ENCODE results near the gene EFCC1. TPM values are rescaled to one million over a fixed set of nuclear protein-coding genes. Genes with fewer than 3 reads are reported as not detected.
A peak's percentile ranks its signal among the peaks of the same experiment; 100 is the strongest.

The EFCC1 gene
- total RNA-seq, 4 donors from 2014 or later = 0.19 to 2.9 (median 0.48) TPM

DNA sequence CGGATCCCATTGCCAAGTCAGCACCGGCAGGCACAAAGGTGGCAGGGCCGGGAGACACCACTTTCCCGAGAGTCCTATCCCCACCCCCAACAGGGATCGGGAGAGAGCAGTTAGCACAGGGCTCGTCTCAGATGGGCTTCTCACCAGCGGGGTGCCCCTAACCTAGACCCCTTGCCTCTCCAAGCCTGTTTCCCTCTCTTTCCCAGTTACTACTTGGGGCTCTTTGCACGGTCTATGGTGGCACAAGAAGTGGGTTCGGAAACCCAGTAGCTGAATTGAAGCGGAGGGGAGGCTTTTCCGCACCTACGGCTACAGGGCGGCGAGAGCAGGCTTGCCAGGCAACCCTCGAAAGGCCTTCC is 383 bp upstream of the EFCC1 start:
- intact Hi-C loops (cut with DNase I) = no loop called here
- peak overlapping the region; percentile 30 to 72 (median 54) for H3K4me3 ChIP-seq
- 19 to 34% methylated on average over 6 to 9 of the region's 15 CpGs for WGBS, 2 donors

DNA sequence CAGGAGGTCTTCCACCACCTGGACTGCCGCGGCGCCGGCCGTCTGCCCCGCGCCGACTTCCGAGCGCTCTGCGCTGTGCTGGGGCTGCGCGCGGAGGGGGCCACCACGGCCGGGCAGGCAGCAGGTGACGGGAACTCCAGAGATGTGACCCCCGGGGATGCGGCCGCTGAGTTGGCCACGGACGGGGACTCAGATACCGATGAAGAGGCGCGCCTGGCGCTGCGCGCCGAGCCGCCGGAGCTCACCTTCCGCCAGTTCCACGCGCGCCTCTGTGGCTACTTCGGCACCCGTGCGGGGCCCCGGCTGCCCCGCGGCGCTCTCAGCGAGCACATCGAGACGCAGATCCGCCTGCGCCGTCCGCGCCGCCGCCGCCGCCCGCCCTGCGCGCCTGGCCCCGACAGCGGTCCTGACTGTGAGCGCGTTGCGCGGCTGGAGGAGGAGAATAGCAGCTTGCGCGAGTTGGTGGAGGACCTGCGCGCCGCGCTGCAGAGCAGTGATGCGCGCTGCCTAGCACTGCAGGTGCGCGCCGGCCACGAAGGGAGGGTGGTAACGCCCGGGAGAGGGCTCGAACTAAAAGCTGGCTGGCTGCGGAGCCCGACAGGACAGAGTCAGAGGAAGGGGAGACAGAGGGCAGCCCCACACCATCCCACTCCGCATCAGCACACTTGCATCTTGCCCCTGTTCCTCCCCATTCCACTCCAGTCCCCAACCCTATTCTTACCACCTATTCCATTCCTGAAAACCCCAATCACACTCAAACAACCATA is 885 bp downstream of the EFCC1 start:
- H3K27ac ChIP-seq = peak overlapping the region; percentile 68 to 88 (median 82)
- H3K4me1 ChIP-seq = peaks cover 33 to 67% (median 36%) of the 10 kb centered on the region in 3 donors
- H3K27me3 ChIP-seq = peaks cover 0 to 80% (median 11%) of the 10 kb centered on the region in 4 donors
- H3K36me3 ChIP-seq = no peaks in the 10 kb centered on the region
- TF ChIP-seq POLR2A (IDR thresholded peaks at IDR 0.05) = no peak
- no peak for TF ChIP-seq CTCF (IDR thresholded peaks at IDR 0.05)
- no peaks in the 10 kb centered on the region for H3K9me3 ChIP-seq
- intact Hi-C loops (cut with DNase I) = no loop called here
- no peak for DNase-seq
- 13 to 23% methylated on average over 3 to 25 of the region's 81 CpGs for WGBS, 2 donors
- H3K4me3 ChIP-seq = peak overlapping the region; percentile 30 to 72 (median 54)

More for the DNA sequence above, 383 bp upstream of the EFCC1 start:
- Histone ChIP-seq H3K36me3 (no peaks in the 10 kb centered on the region), H3K4me1 (peaks cover 29 to 54% (median 33%) of the 10 kb centered on the region in 3 donors), H3K27me3 (peaks cover 0 to 75% (median 11%) of the 10 kb centered on the region in 4 donors), H3K9me3 (no peaks in the 10 kb centered on the region), H3K27ac (peak overlapping the region; percentile 68 to 88 (median 82))
- no peak for DNase-seq
- TF ChIP-seq CTCF (IDR thresholded peaks at IDR 0.05) (no peak), POLR2A (IDR thresholded peaks at IDR 0.05) (no peak)

GRCh38 chr3:129002573-129003569 is 1.8 kb downstream of the EFCC1 start:
- intact Hi-C loops (cut with DNase I) = no loop called here
- TF ChIP-seq POLR2A (IDR thresholded peaks at IDR 0.05) = no peak
- no peak for TF ChIP-seq CTCF (IDR thresholded peaks at IDR 0.05)
- Histone ChIP-seq H3K4me1 (peaks cover 33 to 76% (median 36%) of the 10 kb centered on the region in 3 donors), H3K4me3 (peak overlapping the region; percentile 30 to 72 (median 54)), H3K36me3 (no peaks in the 10 kb centered on the region), H3K27me3 (peaks cover 0 to 83% (median 11%) of the 10 kb centered on the region in 4 donors), H3K27ac (peak overlapping the region in 3 of 4 donors; percentile 5 to 21 (median 13)), H3K9me3 (no peaks in the 10 kb centered on the region)
- WGBS, 2 donors = 54 to 57% methylated on average over 16 to 24 of the region's 28 CpGs
- no peak for DNase-seq

DNA sequence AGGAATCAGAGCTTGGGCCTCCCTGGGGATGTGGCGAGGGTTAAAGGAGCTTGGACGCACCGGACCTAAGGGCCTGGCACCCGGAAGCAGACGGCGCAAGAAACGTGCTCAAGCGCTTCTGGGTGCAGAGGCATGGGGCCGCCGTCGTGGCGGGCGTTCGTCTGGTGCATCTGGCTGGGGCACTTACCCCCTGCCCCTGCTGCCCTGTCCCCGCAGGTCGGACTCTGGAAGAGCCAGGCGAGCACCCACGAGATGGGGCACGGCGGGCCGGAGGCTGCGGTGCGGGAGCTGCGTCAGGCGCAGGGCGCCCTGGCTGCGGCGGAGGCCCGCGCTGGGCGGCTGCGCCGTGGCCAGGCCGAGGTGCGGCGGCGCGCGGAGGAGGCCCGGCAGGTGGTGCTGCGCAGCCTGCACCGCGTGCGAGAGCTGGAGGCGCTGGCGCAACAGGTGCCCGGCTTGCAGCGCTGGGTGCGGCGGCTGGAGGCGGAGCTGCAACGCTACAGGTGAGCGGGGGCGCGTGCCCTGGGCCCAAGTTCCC is 2.5 kb downstream of the EFCC1 start:
- intact Hi-C loops (cut with DNase I) = no loop called here
- Histone ChIP-seq H3K4me3 (peak overlapping the region in 3 of 4 donors; percentile 16 to 56 (median 54)), H3K9me3 (no peaks in the 10 kb centered on the region), H3K27ac (peak overlapping the region in 1 of 4 donors; percentile 21), H3K4me1 (peaks cover 33 to 79% (median 36%) of the 10 kb centered on the region in 3 donors), H3K27me3 (peaks cover 0 to 78% (median 11%) of the 10 kb centered on the region in 4 donors), H3K36me3 (no peaks in the 10 kb centered on the region)
- TF ChIP-seq CTCF (IDR thresholded peaks at IDR 0.05) = peak in 4 of 6 experiments; percentile 32 to 64 (median 46)
- no peak for TF ChIP-seq POLR2A (IDR thresholded peaks at IDR 0.05)
- WGBS, 2 donors = 18 to 23% methylated on average over 9 to 16 of the region's 55 CpGs
- no peak for DNase-seq

All from esophagus squamous epithelium (tissue), 5 donors.